ENCODE data around the gene CEL. TPM values are rescaled to one million over a fixed set of nuclear protein-coding genes. Genes with fewer than 3 reads are reported as not detected.

The CEL gene
- total RNA-seq, 2 experiments from 2014 or later = 2.8 to 3.5 TPM

- no peak overlapping the region for H3K27ac Mint-ChIP-seq
- ChIA-PET POLR2A (no interaction called here), CTCF (interaction anchor here (1.1 to 1.4 kb wide), 2 partner anchors 97 to 138 kb away, joined by 3 to 4 read pairs; no protein-coding TSS in a partner anchor)
Measured at GRCh38 chr9:133050142-133050541, 11.6 kb upstream of the CEL start.

DNA sequence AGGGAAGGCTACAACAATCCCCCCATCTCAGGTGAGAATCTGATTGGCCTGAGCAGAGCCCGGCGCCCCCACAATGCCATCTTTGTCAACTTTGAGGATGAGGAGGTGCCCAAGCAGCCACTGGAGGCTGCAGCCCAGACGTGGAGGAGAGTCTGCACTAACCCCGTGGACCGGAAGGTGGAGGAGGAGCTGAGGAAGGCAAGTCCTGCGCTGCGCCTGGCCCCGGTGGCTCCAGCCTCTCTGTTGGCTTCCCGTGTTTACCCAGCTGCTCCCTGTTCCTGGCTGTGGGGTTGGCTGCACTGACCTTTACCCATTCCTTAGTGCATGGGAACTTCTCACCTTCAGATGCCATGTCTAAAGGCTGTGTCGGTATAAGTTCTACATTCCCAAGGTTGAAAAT lies 11.0 kb upstream of the CEL start:
- H3K27me3 Mint-ChIP-seq = no peaks in the 10 kb centered on the region
- H3K36me3 Mint-ChIP-seq (ENCODE audit: low read depth) = peaks cover 24% of the 10 kb centered on the region
- H3K4me3 Mint-ChIP-seq = no peak overlapping the region
- CTCF ChIA-PET = interaction anchor here (1.0 to 1.9 kb wide), 3 partner anchors 29 to 96 kb away, joined by 3 to 5 read pairs (median 4); no protein-coding TSS in a partner anchor
- peaks cover 5% of the 10 kb centered on the region for H3K4me1 Mint-ChIP-seq
- no peak for DNase-seq
- no peaks in the 10 kb centered on the region for H3K9me3 Mint-ChIP-seq
- no peak overlapping the region for H3K27ac Mint-ChIP-seq
- POLR2A ChIA-PET = no interaction called here

More at GRCh38 chr9:133050142-133050541, 11.6 kb upstream of the CEL start:
- Mint-ChIP-seq H3K27me3 (no peaks in the 10 kb centered on the region), H3K4me1 (peaks cover 2% of the 10 kb centered on the region), H3K9me3 (no peaks in the 10 kb centered on the region), H3K4me3 (no peak overlapping the region), H3K36me3 (ENCODE audit: low read depth) (peaks cover 24% of the 10 kb centered on the region)
- no peak for DNase-seq

DNA sequence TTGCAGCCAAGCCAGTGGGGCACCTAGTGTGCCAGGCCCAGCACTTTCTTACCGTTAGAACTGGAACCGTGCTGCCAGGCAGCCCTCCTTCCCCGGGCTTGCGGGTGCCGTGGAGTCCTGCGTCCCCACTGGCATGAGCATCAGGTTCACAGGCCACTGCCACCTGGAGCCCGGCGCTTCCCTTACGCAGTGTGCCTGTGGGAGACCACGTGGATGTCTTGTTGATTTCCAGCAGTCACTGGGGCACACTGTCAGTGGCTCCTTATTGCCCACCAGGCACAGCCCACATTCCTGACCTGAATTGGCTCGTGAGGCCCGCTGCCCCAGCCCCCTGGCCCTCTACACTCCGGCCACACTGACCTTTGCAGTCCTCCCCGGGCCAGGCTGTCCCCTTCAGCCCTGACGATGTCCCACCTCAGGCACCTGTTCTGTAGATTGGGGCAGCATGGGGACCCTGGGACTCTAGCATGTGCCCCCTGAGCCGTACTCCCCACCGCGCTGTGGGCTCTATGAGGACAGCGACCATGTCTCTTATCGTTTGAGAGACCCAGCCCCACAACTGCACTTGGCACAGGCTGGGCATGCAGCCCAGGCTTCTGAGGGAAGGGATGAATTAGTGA lies 10.4 kb upstream of the CEL start:
- no peak for DNase-seq
- no peaks in the 10 kb centered on the region for H3K9me3 Mint-ChIP-seq
- H3K27me3 Mint-ChIP-seq = no peaks in the 10 kb centered on the region
- H3K27ac Mint-ChIP-seq = no peak overlapping the region
- POLR2A ChIA-PET = no interaction called here
- peaks cover 11% of the 10 kb centered on the region for H3K4me1 Mint-ChIP-seq
- H3K4me3 Mint-ChIP-seq = no peak overlapping the region
- H3K36me3 Mint-ChIP-seq (ENCODE audit: low read depth) = peaks cover 30% of the 10 kb centered on the region
- CTCF ChIA-PET = interaction anchor here (1.0 to 1.9 kb wide), 3 partner anchors 29 to 95 kb away, joined by 3 to 5 read pairs (median 4); no protein-coding TSS in a partner anchor

- Mint-ChIP-seq H3K36me3 (ENCODE audit: low read depth) (peaks cover 31% of the 10 kb centered on the region), H3K4me1 (peaks cover 17% of the 10 kb centered on the region), H3K27ac (no peak overlapping the region), H3K4me3 (no peak overlapping the region), H3K27me3 (no peaks in the 10 kb centered on the region), H3K9me3 (no peaks in the 10 kb centered on the region)
- ChIA-PET POLR2A (no interaction called here), CTCF (interaction anchor here (1.9 kb wide), 1 partner anchor 92 kb away, joined by 5 read pairs; no protein-coding TSS in a partner anchor)
- no peak for DNase-seq
Measured at GRCh38 chr9:133051966-133052539, 9.7 kb upstream of the CEL start.

DNA sequence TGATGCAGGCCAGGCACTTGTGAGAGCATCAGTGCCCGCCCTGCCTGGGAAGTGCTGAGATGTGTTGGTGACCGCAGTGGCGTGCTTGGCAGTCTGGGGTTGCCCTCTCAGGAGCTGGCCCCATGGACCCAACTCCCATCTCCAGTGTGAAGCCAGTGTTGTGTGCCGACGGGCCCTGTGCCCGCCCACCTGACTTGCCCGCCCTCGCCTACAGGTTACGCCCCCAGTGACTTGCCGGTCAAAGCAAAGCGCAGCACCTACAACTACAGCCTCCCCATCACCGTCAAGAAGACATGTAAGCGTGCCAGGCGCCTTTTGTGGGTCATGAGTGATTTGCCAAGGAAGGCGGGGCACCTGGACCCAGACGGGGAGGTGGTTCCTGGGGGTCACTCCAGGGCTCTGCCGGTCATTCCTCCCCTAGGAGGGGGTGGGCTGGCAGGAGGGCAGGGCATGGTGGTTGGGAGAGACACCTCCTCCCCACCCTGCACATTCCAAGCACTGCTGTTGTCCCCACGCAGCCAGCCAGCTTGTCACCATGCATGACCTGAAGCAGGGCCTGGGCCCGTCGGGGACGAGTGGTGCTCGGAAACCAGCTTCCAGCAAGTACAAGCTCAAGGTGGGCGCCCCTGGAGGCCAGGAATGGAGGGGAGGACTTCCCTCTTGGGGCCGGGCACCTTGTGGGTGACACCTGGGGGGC lies 7.4 kb upstream of the CEL start:
- no peaks in the 10 kb centered on the region for H3K9me3 Mint-ChIP-seq
- peaks cover 50% of the 10 kb centered on the region for H3K36me3 Mint-ChIP-seq (ENCODE audit: low read depth)
- H3K27ac Mint-ChIP-seq = peak overlapping the region; percentile 21
- DNase-seq = no peak
- H3K27me3 Mint-ChIP-seq = no peaks in the 10 kb centered on the region
- peaks cover 37% of the 10 kb centered on the region for H3K4me1 Mint-ChIP-seq
- ChIA-PET CTCF (no interaction called here), POLR2A (no interaction called here)
- no peak overlapping the region for H3K4me3 Mint-ChIP-seq

DNA sequence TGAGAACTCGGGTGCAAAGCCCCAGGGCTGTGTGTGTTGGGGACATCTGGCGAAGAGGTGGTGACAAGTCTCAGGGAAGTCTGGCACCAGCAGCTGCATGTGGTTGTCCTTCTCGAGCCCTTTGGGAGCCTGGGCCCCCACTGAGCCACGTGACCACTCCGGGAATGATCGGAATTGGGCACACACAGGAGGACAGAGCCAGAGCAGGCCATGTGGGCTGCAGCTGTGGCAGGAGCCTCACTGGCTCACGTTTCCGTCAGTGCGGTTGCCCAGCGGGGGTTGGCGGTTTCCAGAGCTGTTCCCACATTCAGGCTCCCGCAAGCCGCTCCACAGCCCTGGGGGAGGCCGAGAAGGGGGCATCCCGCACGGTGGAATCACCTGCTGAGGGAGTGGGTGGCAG lies 6.8 kb upstream of the CEL start:
- ChIA-PET CTCF (no interaction called here), POLR2A (no interaction called here)
- H3K9me3 Mint-ChIP-seq = no peaks in the 10 kb centered on the region
- peaks cover 43% of the 10 kb centered on the region for H3K4me1 Mint-ChIP-seq
- H3K27me3 Mint-ChIP-seq = no peaks in the 10 kb centered on the region
- DNase-seq = no peak
- H3K4me3 Mint-ChIP-seq = no peak overlapping the region
- no peak overlapping the region for H3K27ac Mint-ChIP-seq
- peaks cover 50% of the 10 kb centered on the region for H3K36me3 Mint-ChIP-seq (ENCODE audit: low read depth)

DNA sequence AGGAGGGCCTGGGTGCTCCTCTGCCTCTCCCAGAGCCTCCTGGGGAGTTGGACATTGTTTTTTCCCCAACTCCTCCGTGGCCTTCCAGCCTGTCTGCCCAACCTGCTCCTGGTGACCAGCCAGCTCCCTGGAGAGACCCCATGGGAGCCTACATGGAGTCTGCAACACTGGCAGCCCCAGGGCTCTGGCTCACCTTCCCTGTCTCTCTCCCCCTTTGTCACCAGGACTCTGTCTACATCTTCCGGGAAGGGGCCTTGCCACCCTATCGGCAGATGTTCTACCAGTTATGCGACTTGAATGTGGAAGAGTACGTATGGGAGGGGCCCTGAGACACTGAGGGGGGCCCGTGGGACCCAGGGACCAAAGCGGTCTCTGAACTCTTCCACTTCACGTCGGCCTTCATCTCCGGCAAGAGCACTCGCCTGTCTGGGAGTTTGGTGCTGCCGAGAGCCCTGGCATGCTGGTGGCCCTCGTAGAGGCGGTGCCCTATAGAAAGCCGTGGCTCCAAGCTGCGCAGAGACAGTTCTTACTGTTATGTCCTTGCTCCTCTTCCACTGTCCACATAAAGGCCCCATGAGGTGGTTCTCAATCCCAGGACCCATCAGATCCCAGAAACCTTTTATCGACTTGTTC lies 5.9 kb upstream of the CEL start:
- H3K27me3 Mint-ChIP-seq = no peaks in the 10 kb centered on the region
- CTCF ChIA-PET = interaction anchor here (1.9 kb wide), 1 partner anchor 89 kb away, joined by 8 read pairs; no protein-coding TSS in a partner anchor
- H3K36me3 Mint-ChIP-seq (ENCODE audit: low read depth) = peaks cover 48% of the 10 kb centered on the region
- H3K9me3 Mint-ChIP-seq = no peaks in the 10 kb centered on the region
- DNase-seq = no peak
- H3K4me1 Mint-ChIP-seq = peaks cover 51% of the 10 kb centered on the region
- H3K27ac Mint-ChIP-seq = peak overlapping the region; percentile 92
- POLR2A ChIA-PET = no interaction called here
- no peak overlapping the region for H3K4me3 Mint-ChIP-seq

DNA sequence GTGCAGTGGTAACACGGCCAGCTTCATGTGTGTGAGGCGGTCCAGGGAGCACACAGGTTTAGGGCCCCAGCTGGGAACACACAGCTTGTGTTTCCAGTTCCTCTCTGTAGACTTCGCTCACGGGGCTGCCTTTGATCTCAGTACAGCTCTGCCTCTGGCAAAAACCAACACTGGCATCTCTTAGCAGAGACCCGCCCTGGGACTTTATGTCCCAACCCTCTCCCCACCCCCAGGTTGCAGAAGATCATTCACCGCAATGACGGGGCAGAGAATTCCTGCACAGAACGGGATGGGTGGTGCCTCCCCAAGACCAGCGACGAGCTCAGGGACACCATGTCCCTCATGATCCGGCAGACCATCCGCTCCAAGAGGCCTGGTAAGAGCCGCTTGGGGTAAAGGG lies 5.2 kb upstream of the CEL start:
- peak overlapping the region; percentile 92 for H3K27ac Mint-ChIP-seq

GRCh38 chr9:133057006-133057405 lies 4.8 kb upstream of the CEL start:
- Mint-ChIP-seq H3K27ac (peak overlapping the region; percentile 92), H3K4me3 (no peak overlapping the region), H3K27me3 (no peaks in the 10 kb centered on the region), H3K9me3 (no peaks in the 10 kb centered on the region), H3K36me3 (ENCODE audit: low read depth) (peaks cover 48% of the 10 kb centered on the region), H3K4me1 (peaks cover 56% of the 10 kb centered on the region)
- DNase-seq = peak; percentile 58
- ChIA-PET POLR2A (no interaction called here), CTCF (interaction anchor here (1.1 to 2.7 kb wide), 6 partner anchors 15 to 156 kb away, joined by 3 to 9 read pairs (median 4); no protein-coding TSS in a partner anchor)

More for the DNA sequence above, 5.2 kb upstream of the CEL start:
- Mint-ChIP-seq H3K27me3 (no peaks in the 10 kb centered on the region), H3K4me3 (peak overlapping the region; percentile 62), H3K4me1 (peaks cover 56% of the 10 kb centered on the region), H3K9me3 (no peaks in the 10 kb centered on the region), H3K36me3 (ENCODE audit: low read depth) (peaks cover 48% of the 10 kb centered on the region)
- DNase-seq = peak; percentile 39
- POLR2A ChIA-PET = no interaction called here
- CTCF ChIA-PET = interaction anchor here (1.9 to 2.3 kb wide), 2 partner anchors 35 to 88 kb away, joined by 6 to 8 read pairs; no protein-coding TSS in a partner anchor

DNA sequence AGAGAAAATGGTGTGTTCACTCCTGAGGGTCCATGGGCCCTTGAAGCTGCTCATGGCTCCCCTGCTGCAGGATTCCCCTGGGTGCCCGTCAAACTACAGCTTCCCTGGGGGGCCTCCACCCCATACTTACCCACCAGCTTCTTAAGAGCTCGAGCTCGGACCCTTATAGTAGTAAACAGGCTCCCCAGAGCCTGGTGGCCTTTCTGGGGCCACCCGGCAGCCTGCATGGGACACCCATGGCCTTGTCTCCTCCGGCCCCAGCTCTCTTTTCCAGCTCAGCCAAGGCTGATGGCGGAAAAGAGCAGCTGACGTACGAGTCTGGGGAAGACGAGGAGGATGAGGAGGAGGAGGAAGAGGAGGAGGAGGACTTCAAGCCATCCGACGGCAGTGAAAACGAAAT lies 4.2 kb upstream of the CEL start:
- Mint-ChIP-seq H3K27me3 (no peaks in the 10 kb centered on the region), H3K27ac (peak overlapping the region; percentile 91), H3K36me3 (ENCODE audit: low read depth) (peaks cover 48% of the 10 kb centered on the region), H3K4me1 (peaks cover 57% of the 10 kb centered on the region), H3K4me3 (no peak overlapping the region), H3K9me3 (no peaks in the 10 kb centered on the region)
- DNase-seq = no peak
- POLR2A ChIA-PET = no interaction called here
- CTCF ChIA-PET = interaction anchor here (1.1 to 2.7 kb wide), 7 partner anchors 10 to 156 kb away, joined by 3 to 9 read pairs (median 4); no protein-coding TSS in a partner anchor

GRCh38 chr9:133058071-133058470 lies 3.7 kb upstream of the CEL start:
- peaks cover 61% of the 10 kb centered on the region for H3K4me1 Mint-ChIP-seq

GRCh38 chr9:133058550-133059320 lies 3.0 kb upstream of the CEL start:
- Mint-ChIP-seq H3K4me3 (peak overlapping the region; percentile 49), H3K27ac (peak overlapping the region; percentile 91), H3K36me3 (ENCODE audit: low read depth) (peaks cover 44% of the 10 kb centered on the region), H3K4me1 (peaks cover 64% of the 10 kb centered on the region), H3K9me3 (no peaks in the 10 kb centered on the region), H3K27me3 (no peaks in the 10 kb centered on the region)
- peak; percentile 46 for DNase-seq
- POLR2A ChIA-PET = no interaction called here
- CTCF ChIA-PET = interaction anchor here (1.2 to 2.7 kb wide), 4 partner anchors 9 to 157 kb away, joined by 3 to 9 read pairs (median 5); no protein-coding TSS in a partner anchor

More at GRCh38 chr9:133058071-133058470, 3.7 kb upstream of the CEL start:
- DNase-seq = no peak
- H3K4me3 Mint-ChIP-seq = no peak overlapping the region
- peak overlapping the region; percentile 91 for H3K27ac Mint-ChIP-seq
- ChIA-PET CTCF (interaction anchor here (1.1 to 2.7 kb wide), 7 partner anchors 9 to 157 kb away, joined by 3 to 9 read pairs (median 4); no protein-coding TSS in a partner anchor), POLR2A (no interaction called here)
- H3K36me3 Mint-ChIP-seq (ENCODE audit: low read depth) = peaks cover 48% of the 10 kb centered on the region
- no peaks in the 10 kb centered on the region for H3K27me3 Mint-ChIP-seq
- no peaks in the 10 kb centered on the region for H3K9me3 Mint-ChIP-seq

Measured in activated CD4-positive, alpha-beta T cell treated with anti-CD3 and anti-CD28 coated beads, Interleukin-2, amount 10 ng/mL, durations not matched to agents 7 days and 5 days (primary cell).